Fibroblast of the aortic adventitia (primary cell): Measurements from ENCODE around the gene RAD51B. TPM values are rescaled to one million over a fixed set of nuclear protein-coding genes. Genes with fewer than 3 reads are reported as not detected.
"Not testable (repeated sequence)": the region's sequence is repeated elsewhere in the genome, so short reads cannot be mapped to it uniquely, and the experiment has no call there.

ENCODE experiments used
- DNase-seq: peaks from one replicate; pipeline ENCODE4 v3.0.0-alpha.2; 2010; ENCODE audit warnings: low read depth
- H3K4me3 ChIP-seq: 2 replicates; pipeline ENCODE4 v1.5.1; 2011; ENCODE audit warnings: low read depth, mild to moderate bottlenecking, control low read depth, low read length, moderate library complexity
- total RNA-seq: library from RNA; depleted of rRNA; stranded (reverse); fragments of >200 nt; gene quantifications from 2 replicates; pipeline ENCODE4 v1.2.3, GENCODE V29; 2012; ENCODE audit warnings: low replicate concordance
- TF ChIP-seq, protein P1 (sequence below): IDR thresholded peaks from 2 replicates; pipeline ENCODE4 v1.5.1; 2011; ENCODE audit warnings: mild to moderate bottlenecking, low read length, control low read depth, inconsistent platforms; ENCODE audit not compliant: insufficient read depth

Gene RAD51B
- total RNA-seq, 1 donor, result 28.7 TPM

GRCh38 chr14:68761391-68761790 is 941.8 kb downstream of the RAD51B start:
- TF ChIP-seq, protein P1, sequence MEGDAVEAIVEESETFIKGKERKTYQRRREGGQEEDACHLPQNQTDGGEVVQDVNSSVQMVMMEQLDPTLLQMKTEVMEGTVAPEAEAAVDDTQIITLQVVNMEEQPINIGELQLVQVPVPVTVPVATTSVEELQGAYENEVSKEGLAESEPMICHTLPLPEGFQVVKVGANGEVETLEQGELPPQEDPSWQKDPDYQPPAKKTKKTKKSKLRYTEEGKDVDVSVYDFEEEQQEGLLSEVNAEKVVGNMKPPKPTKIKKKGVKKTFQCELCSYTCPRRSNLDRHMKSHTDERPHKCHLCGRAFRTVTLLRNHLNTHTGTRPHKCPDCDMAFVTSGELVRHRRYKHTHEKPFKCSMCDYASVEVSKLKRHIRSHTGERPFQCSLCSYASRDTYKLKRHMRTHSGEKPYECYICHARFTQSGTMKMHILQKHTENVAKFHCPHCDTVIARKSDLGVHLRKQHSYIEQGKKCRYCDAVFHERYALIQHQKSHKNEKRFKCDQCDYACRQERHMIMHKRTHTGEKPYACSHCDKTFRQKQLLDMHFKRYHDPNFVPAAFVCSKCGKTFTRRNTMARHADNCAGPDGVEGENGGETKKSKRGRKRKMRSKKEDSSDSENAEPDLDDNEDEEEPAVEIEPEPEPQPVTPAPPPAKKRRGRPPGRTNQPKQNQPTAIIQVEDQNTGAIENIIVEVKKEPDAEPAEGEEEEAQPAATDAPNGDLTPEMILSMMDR, result no peak
- DNase-seq, result no peak
- H3K4me3 ChIP-seq, result no peak overlapping the region

DNA sequence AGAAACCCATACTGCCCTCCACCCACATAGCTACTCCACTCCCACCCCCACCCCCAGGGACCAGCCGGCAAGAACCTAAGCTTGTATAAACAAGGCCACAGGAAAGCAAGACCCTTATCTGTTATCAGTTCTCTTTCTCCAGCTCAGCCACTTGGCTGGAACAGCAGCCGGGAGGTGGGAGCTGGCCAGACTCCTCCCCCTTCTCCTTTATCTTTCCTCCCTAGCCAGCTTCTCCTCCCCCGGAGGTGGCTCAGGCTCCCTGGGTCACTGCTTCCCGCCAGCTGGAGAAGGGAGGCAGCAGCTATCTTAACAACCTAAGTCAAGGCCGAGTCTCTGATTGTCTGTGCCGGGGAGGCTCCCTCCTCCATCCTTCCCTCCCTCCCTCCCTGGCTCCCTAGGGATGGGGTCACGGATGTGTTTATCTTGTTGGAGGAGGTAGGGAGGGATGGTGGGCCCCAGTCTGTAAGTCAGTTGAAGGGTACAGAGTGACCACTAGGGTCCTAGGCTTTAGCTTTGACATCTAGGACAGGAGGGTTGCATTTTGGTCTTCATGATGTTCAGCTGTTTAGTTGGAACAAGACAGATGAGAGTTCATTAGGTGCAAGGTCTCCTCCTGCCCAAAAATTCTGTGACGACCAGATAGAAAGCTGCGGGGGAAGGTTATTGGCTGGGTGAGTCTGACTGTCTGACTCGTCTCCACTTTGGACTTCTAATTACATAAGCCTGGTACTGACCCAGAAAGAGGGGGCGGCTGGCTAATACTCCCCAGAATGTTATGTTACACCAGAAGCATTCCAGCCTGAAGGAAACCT is 943.6 kb downstream of the RAD51B start:
- DNase-seq, result peak; percentile 84
- no peak overlapping the region for H3K4me3 ChIP-seq

DNA sequence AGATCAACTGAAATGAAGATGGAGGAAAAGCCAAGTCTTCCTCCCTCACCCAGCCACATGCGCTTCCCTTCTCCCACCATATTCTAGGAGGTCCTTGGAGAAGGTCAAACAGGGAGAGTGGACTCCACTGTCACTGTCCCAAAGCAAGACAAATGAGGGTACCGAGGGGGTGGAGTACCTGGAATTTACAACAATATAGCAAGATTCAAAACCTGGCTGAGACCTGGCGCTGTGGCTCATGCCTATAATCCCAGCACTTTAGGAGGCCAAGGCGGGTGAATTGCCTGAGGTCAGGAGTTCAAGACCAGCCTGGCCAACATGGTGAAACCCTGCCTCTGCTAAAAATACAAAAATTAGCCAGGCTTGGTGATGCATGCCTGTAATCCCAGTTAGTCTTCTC is 944.3 kb downstream of the RAD51B start:
- H3K4me3 ChIP-seq, DNase-seq: not testable (repeated sequence)

More for the DNA sequence above, 943.6 kb downstream of the RAD51B start:
- TF ChIP-seq, protein P1, result no peak

DNA sequence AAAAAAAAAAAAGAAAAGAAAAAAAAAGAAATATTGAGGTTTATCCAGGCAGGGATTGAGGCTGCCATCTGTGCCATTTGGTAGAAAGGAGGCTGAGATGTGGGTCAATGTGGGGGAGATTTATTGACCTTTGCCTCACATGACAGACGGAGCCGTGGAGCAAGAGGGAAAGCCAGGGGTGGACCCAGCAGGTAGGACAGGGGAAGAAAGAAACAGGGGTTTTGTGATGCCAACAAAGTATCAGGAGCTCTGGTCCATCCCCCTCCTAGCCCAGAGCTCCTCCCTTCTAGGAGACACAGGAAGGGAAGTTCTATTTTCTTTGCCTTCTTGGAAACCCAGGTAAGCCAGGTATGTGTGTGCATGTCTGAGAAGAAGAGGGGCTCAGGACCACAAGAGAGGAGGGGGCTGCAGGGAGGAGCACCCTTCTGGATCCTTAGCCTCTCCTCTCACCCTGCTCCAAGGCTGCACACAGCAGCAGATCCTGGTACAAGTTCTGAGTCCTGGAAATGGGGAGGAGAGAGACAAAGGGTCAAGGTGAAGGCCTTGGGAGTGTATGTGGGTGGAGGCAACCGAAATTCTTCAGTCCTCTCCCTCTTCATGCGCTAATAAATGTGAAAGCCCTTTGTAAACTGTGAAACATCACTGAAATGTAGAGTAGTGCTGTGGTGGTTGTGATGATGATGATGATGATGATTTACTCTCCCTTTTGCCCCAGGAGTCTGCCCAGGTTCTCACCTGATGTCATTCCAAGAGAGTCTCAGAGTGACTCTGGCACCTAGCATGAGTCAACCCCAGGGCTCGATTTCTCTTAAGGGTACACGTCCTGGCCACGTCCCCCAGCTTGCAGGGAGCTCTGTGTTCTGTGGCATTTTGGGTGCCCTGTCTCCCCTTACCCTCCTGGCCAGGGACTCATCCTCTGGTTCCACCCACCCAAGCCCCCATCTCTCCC is 947.0 kb downstream of the RAD51B start:
- TF ChIP-seq, protein P1, result no peak
- H3K4me3 ChIP-seq, result no peak overlapping the region
- no peak for DNase-seq

- no peak overlapping the region for H3K4me3 ChIP-seq
- DNase-seq, result no peak
- TF ChIP-seq, protein P1, result no peak
Measured at GRCh38 chr14:68767248-68767645, 947.7 kb downstream of the RAD51B start.

DNA sequence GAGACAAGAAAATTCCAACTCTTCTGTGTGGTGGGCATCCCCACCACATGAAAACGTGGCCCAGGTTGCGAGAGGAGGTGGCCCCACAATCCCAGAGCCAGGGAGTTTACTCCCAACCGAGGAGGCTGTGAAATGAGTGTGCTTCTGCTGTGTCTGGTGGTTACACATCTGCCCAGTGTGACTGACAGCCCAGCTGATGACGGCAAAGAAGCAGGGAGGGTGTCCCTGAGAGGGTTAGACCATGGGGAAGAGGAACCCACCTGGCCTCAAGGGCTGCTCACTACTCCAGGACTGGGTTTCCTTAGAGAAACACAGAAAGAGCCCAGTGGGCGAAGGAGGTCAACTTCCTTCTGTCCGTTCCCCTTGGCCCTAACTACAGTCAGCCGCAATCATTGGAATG is 948.7 kb downstream of the RAD51B start:
- TF ChIP-seq, protein P1, result no peak
- no peak for DNase-seq
- no peak overlapping the region for H3K4me3 ChIP-seq

- no peak overlapping the region for H3K4me3 ChIP-seq
- TF ChIP-seq, protein P1, result no peak
- DNase-seq, result no peak
Measured at GRCh38 chr14:68770051-68770450, 950.5 kb downstream of the RAD51B start.
